Glutamatergic neuron (in vitro differentiated cells): ENCODE data around the gene KIF5A. TPM values are rescaled to one million over a fixed set of nuclear protein-coding genes. Genes with fewer than 3 reads are reported as not detected.
A peak's percentile ranks its signal among the peaks of the same experiment; 100 is the strongest.

ENCODE experiments used
- DNase-seq: peaks from one replicate; pipeline ENCODE4 v3.0.0; 2022
- H3K27ac Mint-ChIP-seq: one replicate; pipeline ENCODE4 v1.8.0; 2020; ENCODE audit warnings: mild to moderate bottlenecking, mixed read lengths, inconsistent platforms; ENCODE audit not compliant: unreplicated experiment
- H3K27me3 Mint-ChIP-seq: one replicate; pipeline ENCODE4 v1.8.0; 2020; ENCODE audit warnings: mild to moderate bottlenecking, moderate library complexity, mixed read lengths, inconsistent platforms; ENCODE audit not compliant: unreplicated experiment
- H3K36me3 Mint-ChIP-seq: one replicate; pipeline ENCODE4 v1.8.0; 2020; ENCODE audit warnings: mild to moderate bottlenecking, mixed read lengths, inconsistent platforms; ENCODE audit not compliant: unreplicated experiment
- H3K4me1 Mint-ChIP-seq: one replicate; pipeline ENCODE4 v1.8.0; 2020; ENCODE audit warnings: mild to moderate bottlenecking, low read depth, mixed read lengths, inconsistent platforms; ENCODE audit not compliant: unreplicated experiment
- H3K4me3 Mint-ChIP-seq: one replicate; pipeline ENCODE4 v1.8.0; 2020; ENCODE audit warnings: mild to moderate bottlenecking, mixed read lengths, inconsistent platforms; ENCODE audit not compliant: unreplicated experiment
- H3K9me3 Mint-ChIP-seq: one replicate; pipeline ENCODE4 v1.8.0; 2020; ENCODE audit warnings: mild to moderate bottlenecking, moderate library complexity, mixed read lengths, inconsistent platforms; ENCODE audit not compliant: unreplicated experiment
- total RNA-seq: library from RNA; stranded (reverse); fragmentation: NEBNext Ultra II Directional; extraction: Animal tissue kit (Norgen Biotek cat#: 25700); gene quantifications from one replicate; pipeline ENCODE4 v1.2.1, GENCODE V29; 2021; ENCODE audit not compliant: unreplicated experiment
- TF ChIP-seq, protein P1 (sequence below): fragments of 200-600 bp; sonication (generic); IDR thresholded peaks from one replicate; pipeline ENCODE4 v1.5.0; 2021; ENCODE audit not compliant: partially characterized antibody, unreplicated experiment

The KIF5A gene
- total RNA-seq, 1 donor from 2014 or later, result 314 TPM

DNA sequence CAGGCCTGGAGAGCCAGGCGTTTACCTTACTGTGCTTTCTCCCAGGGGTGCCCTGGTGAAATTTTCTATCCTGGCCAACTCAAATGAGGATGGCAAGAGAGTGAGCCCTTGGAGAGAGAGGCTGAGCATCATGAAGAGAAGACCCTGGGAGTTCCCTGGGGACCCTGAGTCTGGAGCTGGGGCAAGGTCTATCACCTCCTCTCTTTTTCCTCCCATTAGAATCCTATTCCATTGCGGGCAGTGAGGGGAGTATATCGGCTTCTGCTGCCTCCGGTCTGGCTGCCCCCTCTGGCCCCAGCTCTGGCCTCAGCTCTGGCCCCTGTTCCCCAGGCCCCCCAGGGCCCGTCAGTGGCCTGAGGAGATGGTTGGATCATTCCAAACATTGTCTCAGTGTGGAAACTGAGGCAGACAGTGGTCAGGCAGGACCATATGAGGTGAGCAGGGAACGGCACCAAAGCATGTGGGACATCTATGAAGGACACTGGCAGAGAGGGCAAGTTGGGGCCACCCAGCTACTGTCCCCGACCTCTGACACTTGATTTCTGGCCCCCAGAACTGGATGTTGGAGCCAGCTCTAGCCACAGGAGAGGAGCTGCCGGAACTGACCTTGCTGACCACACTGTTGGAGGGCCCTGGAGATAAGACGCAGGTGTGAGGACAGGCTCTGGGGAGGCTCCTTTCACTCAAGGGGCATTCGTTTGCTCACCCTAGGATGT lies 63.0 kb downstream of the KIF5A start:
- Mint-ChIP-seq H3K9me3 (peaks cover 13% of the 10 kb centered on the region), H3K27me3 (peaks cover 8% of the 10 kb centered on the region), H3K36me3 (peaks cover 6% of the 10 kb centered on the region), H3K4me3 (peak overlapping the region; percentile 83), H3K4me1 (peaks cover 38% of the 10 kb centered on the region), H3K27ac (peak overlapping the region; percentile 92)
- TF ChIP-seq, protein P1, sequence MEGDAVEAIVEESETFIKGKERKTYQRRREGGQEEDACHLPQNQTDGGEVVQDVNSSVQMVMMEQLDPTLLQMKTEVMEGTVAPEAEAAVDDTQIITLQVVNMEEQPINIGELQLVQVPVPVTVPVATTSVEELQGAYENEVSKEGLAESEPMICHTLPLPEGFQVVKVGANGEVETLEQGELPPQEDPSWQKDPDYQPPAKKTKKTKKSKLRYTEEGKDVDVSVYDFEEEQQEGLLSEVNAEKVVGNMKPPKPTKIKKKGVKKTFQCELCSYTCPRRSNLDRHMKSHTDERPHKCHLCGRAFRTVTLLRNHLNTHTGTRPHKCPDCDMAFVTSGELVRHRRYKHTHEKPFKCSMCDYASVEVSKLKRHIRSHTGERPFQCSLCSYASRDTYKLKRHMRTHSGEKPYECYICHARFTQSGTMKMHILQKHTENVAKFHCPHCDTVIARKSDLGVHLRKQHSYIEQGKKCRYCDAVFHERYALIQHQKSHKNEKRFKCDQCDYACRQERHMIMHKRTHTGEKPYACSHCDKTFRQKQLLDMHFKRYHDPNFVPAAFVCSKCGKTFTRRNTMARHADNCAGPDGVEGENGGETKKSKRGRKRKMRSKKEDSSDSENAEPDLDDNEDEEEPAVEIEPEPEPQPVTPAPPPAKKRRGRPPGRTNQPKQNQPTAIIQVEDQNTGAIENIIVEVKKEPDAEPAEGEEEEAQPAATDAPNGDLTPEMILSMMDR, result no peak
- DNase-seq, result peak; percentile 46

DNA sequence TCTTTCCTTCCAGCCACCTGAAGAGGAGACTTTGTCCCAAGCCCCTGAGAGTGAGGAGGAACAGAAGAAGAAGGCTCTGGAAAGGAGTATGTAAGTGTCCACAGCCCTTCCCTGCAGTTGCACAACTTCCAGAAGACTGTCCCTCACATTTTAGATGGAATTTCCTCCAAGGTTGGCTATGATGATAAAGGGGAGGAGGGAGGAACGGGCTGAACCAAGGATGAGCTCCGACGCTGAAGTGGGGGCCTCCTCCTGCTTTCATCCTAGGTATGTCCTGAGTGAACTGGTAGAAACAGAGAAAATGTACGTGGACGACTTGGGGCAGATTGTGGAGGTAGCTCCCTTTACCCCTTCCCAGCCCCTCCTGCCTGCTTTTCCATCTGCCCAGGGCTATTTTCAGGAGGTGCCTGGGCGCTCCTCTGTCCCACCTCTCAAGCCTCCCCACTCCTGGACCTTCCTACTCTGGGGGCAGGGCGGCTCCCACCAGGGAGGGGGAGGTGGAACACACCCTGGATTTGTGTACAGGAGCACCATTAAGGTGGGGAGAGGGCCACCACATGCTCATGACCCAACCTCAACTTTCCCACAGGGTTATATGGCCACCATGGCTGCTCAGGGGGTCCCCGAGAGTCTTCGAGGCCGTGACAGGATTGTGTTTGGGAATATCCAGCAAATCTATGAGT lies 63.7 kb downstream of the KIF5A start:
- TF ChIP-seq, protein P1, result no peak
- DNase-seq, result no peak

DNA sequence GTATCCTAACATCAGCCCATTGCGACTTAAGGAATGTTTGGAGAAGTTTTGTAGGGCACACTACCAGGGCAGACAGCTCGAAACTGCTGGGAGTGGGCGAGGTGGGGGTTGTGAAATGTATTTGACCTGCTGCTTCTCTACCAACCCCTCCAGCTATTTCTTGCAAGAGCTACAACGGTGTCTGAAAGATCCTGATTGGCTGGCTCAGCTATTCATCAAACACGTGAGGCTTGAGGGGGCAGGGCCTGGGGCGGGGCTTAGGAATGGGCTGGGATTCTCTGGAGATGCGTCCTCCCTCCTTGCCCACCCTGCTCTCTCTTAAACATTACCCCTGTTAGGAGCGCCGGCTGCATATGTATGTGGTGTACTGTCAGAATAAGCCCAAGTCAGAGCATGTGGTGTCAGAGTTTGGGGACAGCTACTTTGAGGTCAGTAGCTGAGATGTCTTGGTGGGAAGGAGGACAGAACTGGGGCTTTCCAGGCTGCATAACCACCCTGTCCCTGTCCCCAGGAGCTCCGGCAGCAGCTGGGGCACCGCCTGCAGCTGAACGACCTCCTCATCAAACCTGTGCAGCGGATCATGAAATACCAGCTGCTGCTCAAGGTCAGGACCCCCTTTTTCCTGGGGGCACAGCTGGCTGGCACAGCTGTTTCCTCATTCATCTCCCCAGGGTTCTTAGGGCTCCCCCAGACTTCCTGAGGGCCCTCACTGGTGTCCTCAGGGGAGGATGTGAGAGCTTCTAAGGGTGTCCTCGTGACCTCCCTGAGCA lies 64.5 kb downstream of the KIF5A start:
- DNase-seq, result peak; percentile 71
- TF ChIP-seq, protein P1, result no peak
- peaks cover 11% of the 10 kb centered on the region for H3K9me3 Mint-ChIP-seq
- peaks cover 7% of the 10 kb centered on the region for H3K36me3 Mint-ChIP-seq
- peaks cover 17% of the 10 kb centered on the region for H3K27me3 Mint-ChIP-seq
- peaks cover 38% of the 10 kb centered on the region for H3K4me1 Mint-ChIP-seq
- H3K27ac Mint-ChIP-seq, result peak overlapping the region; percentile 68
- peak overlapping the region; percentile 67 for H3K4me3 Mint-ChIP-seq

More for the DNA sequence above, 63.7 kb downstream of the KIF5A start:
- H3K27me3 Mint-ChIP-seq, result peaks cover 9% of the 10 kb centered on the region
- H3K36me3 Mint-ChIP-seq, result peaks cover 7% of the 10 kb centered on the region
- H3K4me1 Mint-ChIP-seq, result peaks cover 37% of the 10 kb centered on the region
- H3K27ac Mint-ChIP-seq, result peak overlapping the region; percentile 92
- H3K9me3 Mint-ChIP-seq, result peaks cover 13% of the 10 kb centered on the region
- H3K4me3 Mint-ChIP-seq, result peak overlapping the region; percentile 83

DNA sequence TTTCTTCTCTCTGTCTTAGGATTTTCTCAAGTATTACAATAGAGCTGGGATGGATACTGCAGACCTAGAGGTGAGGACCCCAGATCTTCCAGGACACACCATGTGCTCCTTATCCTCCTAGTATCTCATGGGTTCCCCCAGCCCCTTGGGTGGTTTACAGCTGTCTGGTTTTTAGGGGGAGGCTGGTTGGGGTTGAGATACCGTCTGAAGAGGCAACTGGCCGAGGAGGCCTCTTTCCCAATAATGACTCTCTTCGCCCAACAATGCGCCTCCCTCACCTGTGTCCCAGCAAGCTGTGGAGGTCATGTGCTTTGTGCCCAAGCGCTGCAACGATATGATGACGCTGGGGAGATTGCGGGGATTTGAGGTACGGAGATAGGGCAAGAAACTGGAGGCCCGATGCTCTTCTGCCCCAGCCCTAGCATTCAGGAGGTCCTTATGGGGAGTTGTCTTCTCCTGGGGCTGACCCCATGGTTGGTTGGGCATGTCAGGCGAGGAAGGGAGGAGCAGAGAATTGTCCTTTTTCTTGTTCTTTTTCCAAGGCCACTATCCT lies 65.2 kb downstream of the KIF5A start:
- H3K27ac Mint-ChIP-seq, result no peak overlapping the region
- H3K4me3 Mint-ChIP-seq, result peak overlapping the region; percentile 25
- H3K27me3 Mint-ChIP-seq, result peaks cover 16% of the 10 kb centered on the region
- TF ChIP-seq, protein P1, result no peak
- DNase-seq, result no peak
- H3K36me3 Mint-ChIP-seq, result peaks cover 7% of the 10 kb centered on the region
- H3K4me1 Mint-ChIP-seq, result peaks cover 36% of the 10 kb centered on the region
- H3K9me3 Mint-ChIP-seq, result peaks cover 11% of the 10 kb centered on the region
